Measurements from ENCODE around the gene MYPN.

The MYPN gene

DNA sequence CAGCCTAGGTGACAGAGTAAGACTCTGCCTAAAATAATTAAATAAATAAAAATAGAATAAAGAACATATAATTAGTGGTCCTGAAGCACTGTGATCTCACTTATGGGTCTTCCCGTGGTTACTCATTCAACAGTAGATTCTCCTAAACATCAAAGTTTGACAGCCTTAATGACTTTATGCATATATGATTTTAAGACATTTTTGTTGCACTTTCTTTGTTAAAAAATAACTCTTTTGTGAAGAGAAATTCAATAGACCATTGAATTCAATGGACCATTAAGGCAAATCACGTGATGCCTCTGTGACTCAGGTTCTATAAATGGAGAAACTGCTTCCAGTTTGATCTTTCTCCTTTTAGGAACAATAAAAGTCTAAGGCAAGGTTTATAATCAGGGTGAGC lies 63.0 kb downstream of the MYPN start:
- H3K36me3 ChIP-seq (ENCODE audit: insufficient read depth, low read length), result no peaks in the 10 kb centered on the region
- no peak overlapping the region for H3K4me2 ChIP-seq (ENCODE audit: low read length)
- peaks cover 5% of the 10 kb centered on the region for H3K4me1 ChIP-seq (ENCODE audit: insufficient read depth, low read length, severe bottlenecking)
- no peaks in the 10 kb centered on the region for H3K27me3 ChIP-seq (ENCODE audit: insufficient read depth, low read length)
- no peak overlapping the region for H2AFZ ChIP-seq (ENCODE audit: low read length)
- TF ChIP-seq EZH2 (IDR thresholded peaks at IDR 0.05; ENCODE audit: borderline replicate concordance, low read length), result no peak
- TF ChIP-seq, protein P1, sequence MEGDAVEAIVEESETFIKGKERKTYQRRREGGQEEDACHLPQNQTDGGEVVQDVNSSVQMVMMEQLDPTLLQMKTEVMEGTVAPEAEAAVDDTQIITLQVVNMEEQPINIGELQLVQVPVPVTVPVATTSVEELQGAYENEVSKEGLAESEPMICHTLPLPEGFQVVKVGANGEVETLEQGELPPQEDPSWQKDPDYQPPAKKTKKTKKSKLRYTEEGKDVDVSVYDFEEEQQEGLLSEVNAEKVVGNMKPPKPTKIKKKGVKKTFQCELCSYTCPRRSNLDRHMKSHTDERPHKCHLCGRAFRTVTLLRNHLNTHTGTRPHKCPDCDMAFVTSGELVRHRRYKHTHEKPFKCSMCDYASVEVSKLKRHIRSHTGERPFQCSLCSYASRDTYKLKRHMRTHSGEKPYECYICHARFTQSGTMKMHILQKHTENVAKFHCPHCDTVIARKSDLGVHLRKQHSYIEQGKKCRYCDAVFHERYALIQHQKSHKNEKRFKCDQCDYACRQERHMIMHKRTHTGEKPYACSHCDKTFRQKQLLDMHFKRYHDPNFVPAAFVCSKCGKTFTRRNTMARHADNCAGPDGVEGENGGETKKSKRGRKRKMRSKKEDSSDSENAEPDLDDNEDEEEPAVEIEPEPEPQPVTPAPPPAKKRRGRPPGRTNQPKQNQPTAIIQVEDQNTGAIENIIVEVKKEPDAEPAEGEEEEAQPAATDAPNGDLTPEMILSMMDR (IDR thresholded peaks at IDR 0.05; ENCODE audit: low read length), result no peak
- no peaks in the 10 kb centered on the region for H4K20me1 ChIP-seq (ENCODE audit: insufficient read depth, low read length)
- H3K9me3 ChIP-seq (ENCODE audit: low read length), result no peaks in the 10 kb centered on the region
- H3K9me2 ChIP-seq (ENCODE audit: low read depth, low read length), result no peaks in the 10 kb centered on the region
- H3K27ac ChIP-seq (ENCODE audit: low read depth, low read length, poor library complexity, severe bottlenecking), result no peak overlapping the region
- H3K4me3 ChIP-seq (ENCODE audit: low read depth, low read length, poor library complexity, severe bottlenecking), result no peak overlapping the region
- no peak overlapping the region for H3K9ac ChIP-seq (ENCODE audit: low read length)
- no peaks in the 10 kb centered on the region for H3K79me2 ChIP-seq (ENCODE audit: insufficient read depth, low read length)
- no peaks in the 10 kb centered on the region for H3F3A ChIP-seq (ENCODE audit: insufficient read depth, low read length)

DNA sequence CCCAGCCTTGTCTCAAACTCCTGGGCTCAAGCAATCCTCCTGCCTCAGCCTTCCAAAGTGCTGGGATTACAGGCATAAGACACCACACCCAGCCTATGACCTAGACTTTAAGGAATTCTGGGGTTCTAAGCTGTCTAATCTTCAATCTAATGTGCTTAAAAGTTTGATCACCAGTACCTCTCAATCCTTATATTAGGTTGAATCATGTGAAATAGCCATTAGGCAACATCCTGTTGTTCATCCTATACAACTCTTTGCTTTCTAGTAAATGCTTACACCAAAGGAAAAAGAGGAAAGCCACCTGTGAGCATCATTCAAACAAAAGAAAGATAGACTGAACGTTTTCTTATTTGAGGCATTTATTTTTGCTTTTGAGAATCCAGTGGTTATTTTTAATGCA lies 66.7 kb downstream of the MYPN start:
- Histone ChIP-seq H3K4me3 (ENCODE audit: low read depth, low read length, poor library complexity, severe bottlenecking) (no peak overlapping the region), H3K9ac (ENCODE audit: low read length) (no peak overlapping the region), H3K27me3 (ENCODE audit: insufficient read depth, low read length) (no peaks in the 10 kb centered on the region), H3F3A (ENCODE audit: insufficient read depth, low read length) (no peaks in the 10 kb centered on the region), H3K36me3 (ENCODE audit: insufficient read depth, low read length) (no peaks in the 10 kb centered on the region), H4K20me1 (ENCODE audit: insufficient read depth, low read length) (no peaks in the 10 kb centered on the region), H3K4me2 (ENCODE audit: low read length) (no peak overlapping the region), H3K27ac (ENCODE audit: low read depth, low read length, poor library complexity, severe bottlenecking) (no peak overlapping the region), H3K9me3 (ENCODE audit: low read length) (no peaks in the 10 kb centered on the region), H3K4me1 (ENCODE audit: insufficient read depth, low read length, severe bottlenecking) (peaks cover 5% of the 10 kb centered on the region), H3K79me2 (ENCODE audit: insufficient read depth, low read length) (no peaks in the 10 kb centered on the region), H3K9me2 (ENCODE audit: low read depth, low read length) (no peaks in the 10 kb centered on the region), H2AFZ (ENCODE audit: low read length) (no peak overlapping the region)
- TF ChIP-seq, protein P1 (IDR thresholded peaks at IDR 0.05; ENCODE audit: low read length), result no peak
- TF ChIP-seq EZH2 (IDR thresholded peaks at IDR 0.05; ENCODE audit: borderline replicate concordance, low read length), result no peak

DNA sequence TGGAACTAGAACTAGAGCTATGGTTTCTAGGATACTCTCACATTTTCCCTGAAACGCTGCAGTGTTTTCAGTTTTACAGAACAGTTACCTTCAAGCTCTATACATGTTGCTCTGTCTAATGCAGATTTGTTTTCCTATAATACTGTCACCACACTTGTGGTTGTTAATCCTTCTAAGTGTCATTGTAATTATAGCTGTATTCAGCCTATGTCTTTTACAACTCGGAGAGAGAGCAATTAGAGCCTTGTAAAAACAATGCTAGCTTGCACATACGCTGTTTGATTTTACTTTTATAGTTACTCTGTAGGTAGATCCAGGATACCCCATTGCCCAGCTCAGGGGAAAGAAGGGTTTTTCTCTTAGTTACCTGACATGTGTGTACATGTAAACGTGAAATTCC lies 67.5 kb downstream of the MYPN start:
- Histone ChIP-seq H3F3A (ENCODE audit: insufficient read depth, low read length) (no peaks in the 10 kb centered on the region), H3K4me1 (ENCODE audit: insufficient read depth, low read length, severe bottlenecking) (peaks cover 5% of the 10 kb centered on the region), H3K4me2 (ENCODE audit: low read length) (no peak overlapping the region), H2AFZ (ENCODE audit: low read length) (no peak overlapping the region), H4K20me1 (ENCODE audit: insufficient read depth, low read length) (no peaks in the 10 kb centered on the region), H3K36me3 (ENCODE audit: insufficient read depth, low read length) (no peaks in the 10 kb centered on the region), H3K9ac (ENCODE audit: low read length) (no peak overlapping the region), H3K79me2 (ENCODE audit: insufficient read depth, low read length) (no peaks in the 10 kb centered on the region), H3K27me3 (ENCODE audit: insufficient read depth, low read length) (no peaks in the 10 kb centered on the region), H3K4me3 (ENCODE audit: low read depth, low read length, poor library complexity, severe bottlenecking) (no peak overlapping the region), H3K9me2 (ENCODE audit: low read depth, low read length) (no peaks in the 10 kb centered on the region), H3K9me3 (ENCODE audit: low read length) (no peaks in the 10 kb centered on the region), H3K27ac (ENCODE audit: low read depth, low read length, poor library complexity, severe bottlenecking) (no peak overlapping the region)
- TF ChIP-seq EZH2 (IDR thresholded peaks at IDR 0.05; ENCODE audit: borderline replicate concordance, low read length), result no peak
- TF ChIP-seq, protein P1 (IDR thresholded peaks at IDR 0.05; ENCODE audit: low read length), result no peak

Data from OCI-LY1 (cell line).